ENCODE results near the gene MAP3K7.

DNA sequence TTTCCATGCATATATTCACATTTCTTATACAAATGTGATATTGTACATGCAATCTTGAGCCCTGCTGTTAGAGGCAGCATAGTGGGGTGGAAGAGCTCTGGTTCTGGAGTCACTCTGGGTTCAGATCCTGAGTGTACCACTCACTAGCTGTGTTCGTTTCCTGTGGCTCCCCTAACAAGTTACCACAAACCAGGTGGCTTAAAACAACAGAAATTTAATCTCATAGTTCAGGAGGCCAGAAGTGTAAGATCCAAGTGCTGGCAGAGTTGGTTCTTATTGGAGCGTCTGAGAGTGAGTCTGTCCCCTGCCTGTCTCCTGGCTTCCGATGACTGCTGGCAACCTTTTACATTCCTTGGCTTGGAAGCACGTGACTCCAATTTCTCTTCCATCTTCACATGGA lies 115.6 kb downstream of the MAP3K7 start:
- TF ChIP-seq, protein P1, sequence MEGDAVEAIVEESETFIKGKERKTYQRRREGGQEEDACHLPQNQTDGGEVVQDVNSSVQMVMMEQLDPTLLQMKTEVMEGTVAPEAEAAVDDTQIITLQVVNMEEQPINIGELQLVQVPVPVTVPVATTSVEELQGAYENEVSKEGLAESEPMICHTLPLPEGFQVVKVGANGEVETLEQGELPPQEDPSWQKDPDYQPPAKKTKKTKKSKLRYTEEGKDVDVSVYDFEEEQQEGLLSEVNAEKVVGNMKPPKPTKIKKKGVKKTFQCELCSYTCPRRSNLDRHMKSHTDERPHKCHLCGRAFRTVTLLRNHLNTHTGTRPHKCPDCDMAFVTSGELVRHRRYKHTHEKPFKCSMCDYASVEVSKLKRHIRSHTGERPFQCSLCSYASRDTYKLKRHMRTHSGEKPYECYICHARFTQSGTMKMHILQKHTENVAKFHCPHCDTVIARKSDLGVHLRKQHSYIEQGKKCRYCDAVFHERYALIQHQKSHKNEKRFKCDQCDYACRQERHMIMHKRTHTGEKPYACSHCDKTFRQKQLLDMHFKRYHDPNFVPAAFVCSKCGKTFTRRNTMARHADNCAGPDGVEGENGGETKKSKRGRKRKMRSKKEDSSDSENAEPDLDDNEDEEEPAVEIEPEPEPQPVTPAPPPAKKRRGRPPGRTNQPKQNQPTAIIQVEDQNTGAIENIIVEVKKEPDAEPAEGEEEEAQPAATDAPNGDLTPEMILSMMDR (IDR thresholded peaks at IDR 0.05; ENCODE audit: low read depth, low read length, poor library complexity, severe bottlenecking) = no peak
- no peak for TF ChIP-seq EZH2phosphoT487 (IDR thresholded peaks at IDR 0.05; ENCODE audit: borderline replicate concordance, low read length)

Data from DOHH2 (cell line).